ENCODE results near the gene SIGLEC14. TPM values are rescaled to one million over a fixed set of nuclear protein-coding genes. Genes with fewer than 3 reads are reported as not detected.
"Not testable (repeated sequence)": the region's sequence is repeated elsewhere in the genome, so short reads cannot be mapped to it uniquely, and the experiment has no call there.

The SIGLEC14 gene
- total RNA-seq, 6 donors from 2014 or later = 5.0 to 44.6 (median 22.3) TPM; not detected in 1

DNA sequence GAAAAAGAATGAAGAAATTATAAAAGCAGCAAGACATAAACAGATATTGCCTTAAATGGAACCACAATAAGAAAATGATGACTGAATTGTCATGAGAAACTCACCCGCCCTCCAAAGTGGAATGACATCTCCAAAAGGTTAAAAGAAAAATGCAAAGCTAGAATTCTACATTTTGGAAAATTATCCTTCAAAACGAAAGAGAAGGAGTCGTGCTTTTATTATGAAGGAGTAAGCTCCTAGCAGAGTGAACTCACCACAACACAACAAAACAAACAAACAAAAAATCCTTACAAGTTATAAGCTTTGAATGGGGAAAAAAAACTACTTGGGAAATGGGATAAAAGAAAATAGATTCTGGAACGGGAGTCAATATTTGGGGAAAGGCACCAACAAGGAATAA, 6.7 kb downstream of the SIGLEC14 start:
- H3K27me3 ChIP-seq = no peaks in the 10 kb centered on the region
- H3K4me1 ChIP-seq = no peaks in the 10 kb centered on the region
- TF ChIP-seq POLR2AphosphoS5 (IDR thresholded peaks at IDR 0.05) (no peak), EP300 (IDR thresholded peaks at IDR 0.05) (no peak), POLR2A (IDR thresholded peaks at IDR 0.05) (no peak)
- TF ChIP-seq, protein P1, sequence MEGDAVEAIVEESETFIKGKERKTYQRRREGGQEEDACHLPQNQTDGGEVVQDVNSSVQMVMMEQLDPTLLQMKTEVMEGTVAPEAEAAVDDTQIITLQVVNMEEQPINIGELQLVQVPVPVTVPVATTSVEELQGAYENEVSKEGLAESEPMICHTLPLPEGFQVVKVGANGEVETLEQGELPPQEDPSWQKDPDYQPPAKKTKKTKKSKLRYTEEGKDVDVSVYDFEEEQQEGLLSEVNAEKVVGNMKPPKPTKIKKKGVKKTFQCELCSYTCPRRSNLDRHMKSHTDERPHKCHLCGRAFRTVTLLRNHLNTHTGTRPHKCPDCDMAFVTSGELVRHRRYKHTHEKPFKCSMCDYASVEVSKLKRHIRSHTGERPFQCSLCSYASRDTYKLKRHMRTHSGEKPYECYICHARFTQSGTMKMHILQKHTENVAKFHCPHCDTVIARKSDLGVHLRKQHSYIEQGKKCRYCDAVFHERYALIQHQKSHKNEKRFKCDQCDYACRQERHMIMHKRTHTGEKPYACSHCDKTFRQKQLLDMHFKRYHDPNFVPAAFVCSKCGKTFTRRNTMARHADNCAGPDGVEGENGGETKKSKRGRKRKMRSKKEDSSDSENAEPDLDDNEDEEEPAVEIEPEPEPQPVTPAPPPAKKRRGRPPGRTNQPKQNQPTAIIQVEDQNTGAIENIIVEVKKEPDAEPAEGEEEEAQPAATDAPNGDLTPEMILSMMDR (IDR thresholded peaks at IDR 0.05) = no peak
- DNase-seq = no peak
- 70 to 80% methylated on average over 4 of the region's 4 CpGs for WGBS, 2 donors
- ATAC-seq (ENCODE audit: low FRiP score in 2 of 2) = no peak
- H3K9me3 ChIP-seq = no peaks in the 10 kb centered on the region
- no peaks in the 10 kb centered on the region for H3K36me3 ChIP-seq
- no peak overlapping the region for H3K27ac ChIP-seq
- no peak overlapping the region for H3K4me3 ChIP-seq

DNA sequence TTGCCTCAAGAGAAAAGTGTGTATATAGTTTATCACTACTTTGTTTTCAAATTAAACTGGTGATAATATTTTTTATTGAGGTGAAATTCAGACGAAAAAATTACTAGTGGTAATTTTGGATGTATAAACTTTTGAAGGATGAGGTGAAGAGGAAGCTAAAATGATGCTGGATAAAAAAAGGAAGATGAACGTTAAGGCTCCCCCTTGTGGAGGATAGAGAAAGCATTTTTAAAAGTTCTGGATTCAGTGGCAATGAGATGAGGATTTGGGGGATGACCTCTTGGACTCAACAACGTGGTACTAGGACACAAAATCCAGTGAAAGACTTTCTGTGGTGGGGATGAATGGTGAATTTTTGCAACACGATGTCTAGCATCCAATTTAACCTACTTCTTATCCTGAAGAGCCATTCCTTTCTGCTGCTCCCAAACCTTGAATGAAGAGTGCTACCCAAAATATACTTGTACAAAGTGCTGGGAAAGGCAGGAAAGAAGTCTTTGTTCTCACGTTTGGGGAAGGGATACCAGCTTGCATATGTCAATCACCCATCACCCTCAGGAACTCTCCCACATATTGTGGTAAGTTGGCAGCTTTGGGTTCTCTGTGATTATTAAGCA, 9.2 kb downstream of the SIGLEC14 start:
- Histone ChIP-seq H3K9me3 (no peaks in the 10 kb centered on the region), H3K4me3 (no peak overlapping the region), H3K4me1 (no peaks in the 10 kb centered on the region), H3K27me3 (no peaks in the 10 kb centered on the region), H3K36me3 (no peaks in the 10 kb centered on the region), H3K27ac (no peak overlapping the region)
- WGBS, 2 donors = 19 to 25% methylated on average over 5 of the region's 5 CpGs
- ATAC-seq (ENCODE audit: low FRiP score in 2 of 2) (no peak), DNase-seq (no peak)
- TF ChIP-seq, protein P1 (IDR thresholded peaks at IDR 0.05) = peak in 3 of 6 experiments; percentile 16 to 42 (median 26)
- no peak for TF ChIP-seq POLR2AphosphoS5 (IDR thresholded peaks at IDR 0.05)

DNA sequence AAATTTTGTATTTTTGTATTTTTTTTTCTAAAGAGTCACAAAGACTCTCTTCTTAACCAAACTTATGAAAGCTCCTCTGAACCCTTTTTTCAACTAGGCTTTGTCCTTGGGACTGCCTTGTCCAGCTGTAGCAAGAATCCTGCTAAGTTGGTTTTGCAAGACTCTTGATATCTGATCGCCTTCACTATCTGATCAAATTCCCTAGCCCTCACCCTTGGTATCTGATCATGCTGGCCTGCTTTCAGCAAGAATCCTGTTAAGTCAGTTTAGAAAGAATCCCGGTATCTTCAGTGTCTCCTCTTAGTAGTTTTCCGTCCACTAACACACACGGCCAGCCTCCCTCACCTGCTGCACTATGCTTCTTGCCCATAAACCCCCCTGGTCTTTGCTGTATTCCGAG, 14.5 kb downstream of the SIGLEC14 start:
- Histone ChIP-seq H3K36me3 (no peaks in the 10 kb centered on the region), H3K9me3 (no peaks in the 10 kb centered on the region), H3K27ac (no peak overlapping the region), H3K4me3 (no peak overlapping the region), H3K4me1 (no peaks in the 10 kb centered on the region), H3K27me3 (no peaks in the 10 kb centered on the region)
- DNase-seq (no peak), ATAC-seq (ENCODE audit: low FRiP score in 2 of 2) (no peak)
- TF ChIP-seq, protein P1 (IDR thresholded peaks at IDR 0.05) = no peak
- no peak for TF ChIP-seq POLR2AphosphoS5 (IDR thresholded peaks at IDR 0.05)
- no peak for TF ChIP-seq EP300 (IDR thresholded peaks at IDR 0.05)
- TF ChIP-seq POLR2A (IDR thresholded peaks at IDR 0.05) = no peak
- 73 to 74% methylated on average over 2 to 5 of the region's 5 CpGs for WGBS, 2 donors

DNA sequence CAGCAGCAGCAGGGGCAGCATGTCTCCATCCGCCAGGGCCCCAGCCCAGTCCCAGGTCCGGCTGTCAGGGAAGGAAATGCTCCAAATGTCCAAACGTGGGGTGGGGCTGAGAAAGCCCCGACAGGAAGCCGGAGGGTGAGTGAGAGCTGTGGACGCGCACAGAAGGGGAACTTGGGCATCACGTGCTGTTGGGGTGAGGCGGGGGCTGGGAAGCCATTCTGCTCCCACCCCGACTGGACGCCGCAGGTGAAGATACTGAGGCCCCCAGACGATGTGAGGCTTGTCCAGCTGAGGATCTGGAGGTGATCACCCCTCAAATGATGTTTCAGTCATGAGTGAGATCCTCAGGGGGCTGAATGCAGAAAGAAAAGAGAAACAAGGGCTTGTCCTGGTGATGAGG, 16.3 kb downstream of the SIGLEC14 start, which contains the start of gene SIGLEC5:
Gene SIGLEC5 (minus strand): TSS at position 87 of the 400 bp plus-strand sequence. CDS start 66 bp downstream, at position 21.
- H3K27me3 ChIP-seq, H3K4me1 ChIP-seq, H3K9me3 ChIP-seq, H3K36me3 ChIP-seq: not testable (repeated sequence)
- peak; percentile 44 to 54 for ATAC-seq (ENCODE audit: low FRiP score in 2 of 2)
- DNase-seq = peak in 1 of 2 donors; percentile 38
- H3K4me3 ChIP-seq = peak within 1 kb of the TSS in 1 of 4 donors; percentile 9
- H3K27ac ChIP-seq = peak within 1 kb of the TSS in 2 of 4 donors; percentile 62 to 64
- 23% methylated on average over 8 of the region's 13 CpGs; no CpG with 5 or more reads in 1 of the 2 donors for WGBS, 2 donors

DNA sequence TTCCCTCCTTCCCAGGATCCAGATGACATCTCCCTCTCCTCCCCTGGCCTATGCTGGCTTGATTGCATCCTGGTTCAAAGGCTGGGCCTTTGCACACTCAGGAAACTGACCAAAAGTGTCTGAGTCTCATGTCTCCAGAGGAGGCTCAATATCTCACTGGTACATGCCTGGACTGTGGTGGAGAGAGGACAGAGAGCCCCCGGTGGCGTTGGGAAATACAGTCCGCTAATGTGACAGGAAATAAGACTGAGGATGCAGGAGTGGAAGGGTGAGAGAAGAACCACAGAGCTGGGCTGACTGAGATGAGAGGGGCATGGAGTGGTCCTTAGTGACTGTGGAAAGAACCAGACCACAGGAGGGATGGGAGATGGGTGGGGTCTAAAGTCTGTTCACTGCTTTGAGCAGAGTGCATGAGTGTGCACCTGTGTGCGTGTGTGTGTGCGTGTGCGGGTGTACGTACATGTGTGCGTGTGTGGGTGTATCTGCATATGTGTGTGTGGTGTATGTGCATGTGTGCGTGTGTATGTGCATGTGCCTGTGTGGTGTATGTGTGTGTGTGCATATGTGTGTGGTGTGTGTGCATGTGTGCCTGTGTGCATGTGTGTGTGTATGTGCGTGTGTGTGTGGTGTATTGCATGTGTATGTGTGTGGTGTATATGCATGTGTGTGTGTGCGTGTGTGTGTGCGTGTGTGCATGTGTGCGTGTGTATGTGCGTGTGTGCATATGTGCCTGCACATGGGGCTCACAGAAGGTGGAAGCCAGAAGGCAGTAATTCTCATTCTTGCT, 18.3 kb downstream of the SIGLEC14 start:
- Histone ChIP-seq H3K27me3 (no peaks in the 10 kb centered on the region), H3K4me3 (peak overlapping the region in 1 of 4 donors; percentile 8), H3K4me1 (no peaks in the 10 kb centered on the region), H3K36me3 (no peaks in the 10 kb centered on the region), H3K9me3 (no peaks in the 10 kb centered on the region), H3K27ac (no peak overlapping the region)
- no peak for DNase-seq
- no peak for TF ChIP-seq POLR2AphosphoS5 (IDR thresholded peaks at IDR 0.05)
- TF ChIP-seq EP300 (IDR thresholded peaks at IDR 0.05) = no peak
- no peak for TF ChIP-seq POLR2A (IDR thresholded peaks at IDR 0.05)
- TF ChIP-seq, protein P1 (IDR thresholded peaks at IDR 0.05) = no peak
- 75 to 82% methylated on average over 13 to 14 of the region's 14 CpGs for WGBS, 2 donors
- ATAC-seq (ENCODE audit: low FRiP score in 2 of 2) = peak in 1 of 2 donors; percentile 29

Measured in upper lobe of left lung (tissue), 6 donors.